Keratinocyte (primary cell): ENCODE data around the gene TCP11L2.

Experiments
- EZH2 ChIP-seq: IDR thresholded peaks from one replicate; pipeline ENCODE4 v1.6.1; 2012; ENCODE audit warnings: inconsistent platforms, mild to moderate bottlenecking, low read length, moderate library complexity
- TF ChIP-seq, protein P1 (sequence below), 3 experiments: IDR thresholded peaks in 1 of 3; conservative IDR thresholded peaks in 1 of 3; optimal IDR thresholded peaks in 1 of 3; 2 replicates in 2 of 3; 3 replicates in 1 of 3; pipeline versions ENCODE3 to v1.5.1; 2011; ENCODE audit warnings: low read length in 3 of 3, mild to moderate bottlenecking in 3 of 3, moderate library complexity in 2 of 3, control low read depth in 1 of 3, inconsistent platforms in 1 of 3; ENCODE audit not compliant: insufficient read depth in 2 of 3; ENCODE audit errors: extremely low read depth in 1 of 3

GRCh38 chr12:106289196-106289681, 13.3 kb upstream of the TCP11L2 start:
- TF ChIP-seq, protein P1, sequence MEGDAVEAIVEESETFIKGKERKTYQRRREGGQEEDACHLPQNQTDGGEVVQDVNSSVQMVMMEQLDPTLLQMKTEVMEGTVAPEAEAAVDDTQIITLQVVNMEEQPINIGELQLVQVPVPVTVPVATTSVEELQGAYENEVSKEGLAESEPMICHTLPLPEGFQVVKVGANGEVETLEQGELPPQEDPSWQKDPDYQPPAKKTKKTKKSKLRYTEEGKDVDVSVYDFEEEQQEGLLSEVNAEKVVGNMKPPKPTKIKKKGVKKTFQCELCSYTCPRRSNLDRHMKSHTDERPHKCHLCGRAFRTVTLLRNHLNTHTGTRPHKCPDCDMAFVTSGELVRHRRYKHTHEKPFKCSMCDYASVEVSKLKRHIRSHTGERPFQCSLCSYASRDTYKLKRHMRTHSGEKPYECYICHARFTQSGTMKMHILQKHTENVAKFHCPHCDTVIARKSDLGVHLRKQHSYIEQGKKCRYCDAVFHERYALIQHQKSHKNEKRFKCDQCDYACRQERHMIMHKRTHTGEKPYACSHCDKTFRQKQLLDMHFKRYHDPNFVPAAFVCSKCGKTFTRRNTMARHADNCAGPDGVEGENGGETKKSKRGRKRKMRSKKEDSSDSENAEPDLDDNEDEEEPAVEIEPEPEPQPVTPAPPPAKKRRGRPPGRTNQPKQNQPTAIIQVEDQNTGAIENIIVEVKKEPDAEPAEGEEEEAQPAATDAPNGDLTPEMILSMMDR (optimal IDR thresholded peaks at IDR 0.05 in 1 of 3, IDR thresholded peaks at IDR 0.05 in 1 of 3, conservative IDR thresholded peaks at IDR 0.05 in 1 of 3; ENCODE audit: extremely low read depth in 1 of 3, insufficient read depth in 2 of 3, low read length in 3 of 3) = no peak
- no peak for TF ChIP-seq EZH2
